Muscle layer of duodenum (tissue), 2 donors: ENCODE measurements around the gene CHD3.
A peak's percentile ranks its signal among the peaks of the same experiment; 100 is the strongest.

Experiments
- H3K27ac ChIP-seq: one replicate; pipeline ENCODE4 v1.7.0; 2013; ENCODE audit warnings: mild to moderate bottlenecking, low read length
- H3K27me3 ChIP-seq: one replicate; pipeline ENCODE4 v1.7.0; 2013; ENCODE audit warnings: low read depth, mild to moderate bottlenecking, control low read depth, low read length
- H3K36me3 ChIP-seq, 2 donors: one replicate each; pipeline ENCODE4 v1.7.0; 2013; ENCODE audit warnings: low read length in 2 of 2, control low read depth in 1 of 2, mild to moderate bottlenecking in 1 of 2; ENCODE audit not compliant: insufficient read depth in 2 of 2, control insufficient read depth in 1 of 2
- H3K4me1 ChIP-seq, 2 donors: one replicate each; pipeline ENCODE4 v1.7.0; 2013; ENCODE audit warnings: low read length in 2 of 2, mild to moderate bottlenecking in 2 of 2, control low read depth in 1 of 2, moderate library complexity in 1 of 2; ENCODE audit not compliant: insufficient read depth in 2 of 2, control insufficient read depth in 1 of 2
- H3K4me3 ChIP-seq, 2 donors: one replicate each; pipeline ENCODE4 v1.7.0; 2013; ENCODE audit warnings: low read length in 2 of 2, low read depth in 1 of 2, mild to moderate bottlenecking in 1 of 2
- H3K9me3 ChIP-seq, 2 donors: one replicate each; pipeline ENCODE4 v1.7.0; 2013; ENCODE audit warnings: low read length in 2 of 2, control low read depth in 1 of 2, mild to moderate bottlenecking in 1 of 2; ENCODE audit not compliant: control insufficient read depth in 1 of 2
- donor health status: healthy.

Gene CHD3

DNA sequence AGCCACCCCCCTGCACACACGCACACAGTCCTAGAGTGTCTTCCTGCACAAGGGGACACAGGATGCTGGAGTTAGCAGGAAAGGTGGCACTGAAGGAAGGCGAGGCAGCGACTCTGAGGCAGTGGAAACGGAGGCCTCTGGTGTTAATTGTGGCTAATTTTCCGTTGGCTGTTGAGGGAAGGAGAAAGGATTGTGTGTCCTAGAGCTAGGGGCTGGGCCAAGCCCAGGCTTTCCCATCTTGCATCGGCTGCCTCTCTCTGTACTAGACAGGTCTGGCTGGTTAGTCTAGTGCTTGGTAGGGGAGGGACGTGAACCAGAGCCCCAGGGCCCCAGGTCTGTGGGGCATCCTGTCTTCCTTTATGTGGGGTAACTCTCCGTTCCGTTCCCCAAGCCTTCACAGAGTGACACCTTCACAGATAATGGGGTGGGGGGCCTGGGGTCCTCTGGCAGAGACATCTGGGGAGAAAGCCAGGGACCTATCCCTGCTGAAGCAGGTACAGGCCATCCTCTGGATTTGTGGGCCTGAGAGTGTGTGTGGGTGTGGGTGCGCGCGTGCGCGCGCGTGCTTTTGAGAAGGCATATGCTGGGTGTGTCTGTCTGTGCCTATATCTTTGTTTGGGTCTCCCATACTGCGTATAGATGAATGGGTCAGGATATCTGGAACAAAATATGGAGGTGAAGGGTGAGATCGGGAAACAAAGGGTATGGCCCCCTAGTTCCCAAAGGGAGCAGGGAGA is at the start of gene CHD3:
CHD3 (plus strand) TSS at position 606 of the 737 bp plus-strand sequence. CDS start 212 bp downstream, outside the sequence.
- Histone ChIP-seq H3K4me3 (peak within 1 kb of the TSS; percentile 75 to 90), H3K27ac (peak within 1 kb of the TSS; percentile 94), H3K9me3 (no peaks in the 10 kb centered on the region), H3K27me3 (no peaks in the 10 kb centered on the region), H3K4me1 (peaks cover 28 to 51% of the 10 kb centered on the region in 2 donors), H3K36me3 (peaks cover 7 to 17% of the 10 kb centered on the region in 2 donors)

DNA sequence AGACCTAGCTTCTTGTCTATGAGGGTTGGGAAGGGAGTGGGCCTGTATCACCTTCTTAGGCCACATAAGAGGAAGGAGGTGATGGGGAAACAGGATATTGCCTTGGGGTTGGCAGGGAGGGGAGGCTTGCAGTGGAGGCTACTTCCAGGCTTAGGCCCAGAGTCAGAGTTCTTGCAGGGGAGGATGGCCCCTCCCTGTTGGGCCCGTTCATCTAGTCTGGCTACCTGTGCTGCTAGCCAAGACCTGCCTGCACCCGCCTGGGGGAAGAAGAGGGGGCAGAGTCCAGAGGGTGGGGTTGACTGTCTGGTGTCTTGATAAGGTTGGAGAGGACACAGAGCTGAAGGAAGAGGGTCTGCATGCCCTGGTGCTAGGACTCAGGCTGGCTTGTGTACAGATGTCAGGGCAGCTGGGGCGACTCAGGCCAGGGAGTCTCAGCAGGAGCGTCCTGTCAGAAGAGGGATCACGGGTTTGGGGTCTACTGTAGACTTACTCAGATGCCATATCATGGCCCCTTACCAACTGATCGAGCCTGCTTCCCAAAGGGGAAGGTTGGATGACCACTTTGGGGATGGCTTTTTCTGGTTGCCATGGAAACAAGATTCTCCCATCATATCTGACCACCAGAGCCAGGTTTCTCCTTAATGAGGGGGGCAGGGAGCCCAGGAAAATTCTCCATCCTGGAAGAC is 49.3 kb upstream of the CHD3 start:
- H3K4me1 ChIP-seq, result peaks cover 37 to 46% of the 10 kb centered on the region in 2 donors
- peaks cover 0 to 32% of the 10 kb centered on the region in 2 donors for H3K36me3 ChIP-seq
- H3K27me3 ChIP-seq, result no peaks in the 10 kb centered on the region
- no peaks in the 10 kb centered on the region for H3K9me3 ChIP-seq
- H3K4me3 ChIP-seq, result peak overlapping the region; percentile 36 to 65
- peak overlapping the region; percentile 81 for H3K27ac ChIP-seq

- peaks cover 37 to 46% of the 10 kb centered on the region in 2 donors for H3K4me1 ChIP-seq
- H3K9me3 ChIP-seq, result no peaks in the 10 kb centered on the region
- H3K27me3 ChIP-seq, result no peaks in the 10 kb centered on the region
- H3K4me3 ChIP-seq, result no peak overlapping the region
- H3K36me3 ChIP-seq, result peaks cover 0 to 35% of the 10 kb centered on the region in 2 donors
- no peak overlapping the region for H3K27ac ChIP-seq
Observed at GRCh38 chr17:7839876-7840261, 48.7 kb upstream of the CHD3 start.

DNA sequence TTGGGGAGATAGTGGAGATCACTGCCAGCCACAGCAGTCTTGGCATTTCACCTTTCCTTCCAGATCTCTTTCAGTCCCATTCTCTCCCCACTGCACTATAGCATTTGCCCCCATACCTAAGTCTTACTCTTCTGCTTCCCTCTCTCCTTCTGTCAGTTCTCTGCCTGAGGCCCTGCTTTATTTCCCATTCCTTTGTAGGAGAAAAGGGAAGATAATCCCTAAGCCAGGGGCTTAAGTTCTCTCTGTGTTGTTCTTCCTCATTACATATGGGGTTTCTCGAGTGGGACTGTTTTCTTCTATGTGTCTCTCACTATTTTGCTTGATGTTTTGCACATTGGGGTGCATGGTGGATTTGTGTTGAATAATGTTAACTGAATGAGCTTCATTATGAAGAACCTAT is 48.1 kb upstream of the CHD3 start:
- peaks cover 37 to 52% of the 10 kb centered on the region in 2 donors for H3K4me1 ChIP-seq

GRCh38 chr17:7840875-7841274 is 47.7 kb upstream of the CHD3 start:
- peaks cover 0 to 43% of the 10 kb centered on the region in 2 donors for H3K36me3 ChIP-seq
- H3K4me1 ChIP-seq, result peaks cover 37 to 55% of the 10 kb centered on the region in 2 donors
- H3K9me3 ChIP-seq, result no peaks in the 10 kb centered on the region
- H3K27me3 ChIP-seq, result no peaks in the 10 kb centered on the region
- H3K4me3 ChIP-seq, result peak overlapping the region; percentile 59 to 82
- peak overlapping the region; percentile 99 for H3K27ac ChIP-seq

More for the DNA sequence above, 48.1 kb upstream of the CHD3 start:
- Histone ChIP-seq H3K27me3 (no peaks in the 10 kb centered on the region), H3K36me3 (peaks cover 0 to 40% of the 10 kb centered on the region in 2 donors), H3K9me3 (no peaks in the 10 kb centered on the region), H3K4me3 (peak overlapping the region in 1 of 2 donors; percentile 82), H3K27ac (peak overlapping the region; percentile 99)

DNA sequence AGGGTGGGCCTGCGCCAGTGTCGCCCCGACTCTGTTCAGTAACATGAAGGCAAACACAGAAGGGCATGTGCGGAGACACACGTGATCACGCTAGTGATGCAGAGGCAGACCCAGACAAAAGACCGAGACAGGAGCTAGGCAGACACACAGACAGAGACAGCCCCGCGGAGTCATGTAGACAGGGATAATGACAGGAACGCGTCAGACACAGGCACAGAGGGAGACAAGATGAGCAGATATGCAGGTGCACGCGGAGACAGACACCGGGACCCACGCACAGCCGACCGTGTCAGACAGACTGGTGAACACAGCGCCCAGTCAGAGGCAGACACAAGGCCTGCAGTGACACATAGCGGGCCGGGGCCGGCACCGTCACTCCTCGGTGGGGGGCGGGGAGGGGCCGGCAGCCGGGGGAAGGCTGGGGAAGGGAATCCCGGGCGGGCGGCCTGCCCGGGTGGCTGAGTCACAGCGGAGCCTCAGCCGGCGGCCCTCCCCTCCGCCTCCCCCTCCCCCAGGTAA is 47.1 kb upstream of the CHD3 start:
- Histone ChIP-seq H3K4me1 (peaks cover 37 to 53% of the 10 kb centered on the region in 2 donors), H3K36me3 (peaks cover 2 to 43% of the 10 kb centered on the region in 2 donors), H3K4me3 (peak overlapping the region; percentile 82 to 89), H3K9me3 (no peaks in the 10 kb centered on the region), H3K27me3 (no peaks in the 10 kb centered on the region), H3K27ac (peak overlapping the region; percentile 99)

GRCh38 chr17:7841915-7842379 is 46.6 kb upstream of the CHD3 start:
- H3K36me3 ChIP-seq, result peaks cover 3 to 46% of the 10 kb centered on the region in 2 donors
- no peaks in the 10 kb centered on the region for H3K9me3 ChIP-seq
- peak overlapping the region; percentile 82 to 89 for H3K4me3 ChIP-seq
- H3K4me1 ChIP-seq, result peaks cover 33 to 48% of the 10 kb centered on the region in 2 donors
- H3K27me3 ChIP-seq, result no peaks in the 10 kb centered on the region
- peak overlapping the region; percentile 99 for H3K27ac ChIP-seq

DNA sequence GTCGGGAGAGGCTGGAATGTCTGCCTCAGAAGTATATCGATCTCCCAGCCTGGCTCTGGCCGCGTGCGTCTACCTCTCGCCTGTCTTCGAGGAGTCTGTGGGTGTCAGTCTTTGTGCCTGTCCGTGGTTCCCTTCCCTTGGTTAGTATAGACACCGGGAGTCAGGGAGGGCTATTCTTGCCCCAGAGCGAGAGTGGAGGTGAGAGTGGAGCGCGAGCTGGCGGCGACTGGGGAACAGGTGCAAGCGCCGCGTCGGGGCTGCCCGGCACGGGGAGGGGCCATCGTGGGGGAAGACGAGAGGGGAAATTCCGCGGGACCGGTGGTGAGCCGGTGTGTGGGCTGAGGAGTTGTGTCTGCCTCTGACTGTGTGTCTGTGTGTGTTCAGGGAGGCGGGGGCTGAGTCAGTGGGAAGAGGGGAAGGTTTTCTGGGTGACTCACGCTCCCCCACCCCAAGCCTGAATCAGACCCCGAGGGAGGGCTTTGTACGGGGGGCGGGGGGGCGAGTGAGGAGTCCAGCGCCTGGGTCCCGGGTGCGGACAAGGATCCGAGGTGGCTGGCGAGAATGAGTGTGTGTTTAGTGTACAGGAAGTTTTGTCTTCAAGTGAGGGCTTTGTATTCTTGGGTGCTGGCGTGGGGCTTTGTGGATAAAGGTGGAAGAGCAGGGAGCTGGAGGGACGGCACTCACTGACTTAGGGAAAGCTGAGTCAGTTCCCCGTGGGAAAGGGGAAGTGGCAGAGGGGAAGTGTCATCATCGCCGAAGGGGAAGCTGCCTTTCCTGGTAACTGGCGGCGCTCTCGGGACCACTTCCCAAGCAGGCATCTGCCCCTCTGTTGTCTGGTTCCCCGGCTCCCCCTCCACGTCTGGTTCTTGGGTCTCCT is 46.0 kb upstream of the CHD3 start:
- peak overlapping the region; percentile 99 for H3K27ac ChIP-seq
- H3K4me3 ChIP-seq, result peak overlapping the region; percentile 82 to 89
- peaks cover 27 to 42% of the 10 kb centered on the region in 2 donors for H3K4me1 ChIP-seq
- H3K36me3 ChIP-seq, result peaks cover 3 to 52% of the 10 kb centered on the region in 2 donors
- H3K27me3 ChIP-seq, result no peaks in the 10 kb centered on the region
- H3K9me3 ChIP-seq, result no peaks in the 10 kb centered on the region

GRCh38 chr17:7843257-7843535 is 45.4 kb upstream of the CHD3 start:
- Histone ChIP-seq H3K4me1 (peaks cover 27 to 38% of the 10 kb centered on the region in 2 donors), H3K27me3 (no peaks in the 10 kb centered on the region), H3K4me3 (peak overlapping the region; percentile 82 to 89)

DNA sequence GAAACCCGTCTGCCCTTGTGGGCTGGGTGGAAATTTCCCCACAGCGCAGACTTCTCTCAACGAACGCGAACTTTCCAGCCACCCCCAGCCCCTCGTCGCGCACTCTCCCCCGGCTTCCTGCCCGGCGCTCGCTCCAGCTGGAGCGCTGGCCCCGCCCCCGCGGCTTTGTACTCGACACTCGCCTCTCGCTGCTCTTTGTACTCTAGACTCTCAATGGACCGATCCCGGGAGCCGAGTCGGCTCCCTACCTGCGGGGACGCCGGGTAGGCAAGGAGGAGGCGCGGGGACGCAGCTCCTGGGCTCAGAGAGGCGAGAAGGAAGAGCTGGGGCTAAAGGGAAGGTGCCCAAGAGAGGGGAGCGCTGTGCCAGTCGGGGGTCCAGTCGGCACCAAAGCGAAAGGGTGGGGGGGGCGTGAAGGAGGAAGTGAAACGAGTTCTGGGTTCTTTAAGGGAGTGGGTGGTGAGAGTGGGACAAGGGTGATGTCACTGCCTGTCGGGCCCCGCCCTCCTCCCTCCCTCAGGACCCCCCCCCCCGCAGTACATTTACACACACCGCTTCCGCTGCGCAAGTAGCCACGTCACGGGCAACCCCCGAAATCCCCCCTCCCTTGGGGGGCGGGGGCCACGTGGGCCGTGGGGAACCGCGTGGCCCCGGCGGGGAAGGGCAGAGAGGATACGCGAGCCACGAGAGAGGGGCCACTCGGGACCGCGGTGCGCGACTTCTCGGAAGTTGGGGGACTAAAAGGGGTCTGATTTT is 44.9 kb upstream of the CHD3 start:
- H3K27me3 ChIP-seq, result no peaks in the 10 kb centered on the region
- H3K9me3 ChIP-seq, result no peaks in the 10 kb centered on the region
- peak overlapping the region; percentile 82 to 89 for H3K4me3 ChIP-seq
- H3K4me1 ChIP-seq, result peaks cover 25 to 34% of the 10 kb centered on the region in 2 donors
- H3K36me3 ChIP-seq, result peaks cover 3 to 61% of the 10 kb centered on the region in 2 donors
- H3K27ac ChIP-seq, result peak overlapping the region; percentile 99

More at GRCh38 chr17:7843257-7843535, 45.4 kb upstream of the CHD3 start:
- peak overlapping the region; percentile 99 for H3K27ac ChIP-seq
- no peaks in the 10 kb centered on the region for H3K9me3 ChIP-seq
- H3K36me3 ChIP-seq, result peaks cover 3 to 56% of the 10 kb centered on the region in 2 donors
